ENCODE measurements around the gene LIMS1. TPM values are rescaled to one million over a fixed set of nuclear protein-coding genes. Genes with fewer than 3 reads are reported as not detected.
A peak's percentile ranks its signal among the peaks of the same experiment; 100 is the strongest.

Gene LIMS1
- total RNA-seq, 4 donors from 2014 or later: 147 to 308 (median 224) TPM

GRCh38 chr2:108615480-108616090 is 81.3 kb downstream of the LIMS1 start:
- intact Hi-C loops (cut with DNase I; ENCODE audit: low total_unique reads) (no loop called here), in situ Hi-C loops (cut with MboI; ENCODE audit: low sequenced_read_pairs in 4 of 4) (no loop called here)
- ATAC-seq (no peak), DNase-seq (no peak)
- TF ChIP-seq, protein P1, sequence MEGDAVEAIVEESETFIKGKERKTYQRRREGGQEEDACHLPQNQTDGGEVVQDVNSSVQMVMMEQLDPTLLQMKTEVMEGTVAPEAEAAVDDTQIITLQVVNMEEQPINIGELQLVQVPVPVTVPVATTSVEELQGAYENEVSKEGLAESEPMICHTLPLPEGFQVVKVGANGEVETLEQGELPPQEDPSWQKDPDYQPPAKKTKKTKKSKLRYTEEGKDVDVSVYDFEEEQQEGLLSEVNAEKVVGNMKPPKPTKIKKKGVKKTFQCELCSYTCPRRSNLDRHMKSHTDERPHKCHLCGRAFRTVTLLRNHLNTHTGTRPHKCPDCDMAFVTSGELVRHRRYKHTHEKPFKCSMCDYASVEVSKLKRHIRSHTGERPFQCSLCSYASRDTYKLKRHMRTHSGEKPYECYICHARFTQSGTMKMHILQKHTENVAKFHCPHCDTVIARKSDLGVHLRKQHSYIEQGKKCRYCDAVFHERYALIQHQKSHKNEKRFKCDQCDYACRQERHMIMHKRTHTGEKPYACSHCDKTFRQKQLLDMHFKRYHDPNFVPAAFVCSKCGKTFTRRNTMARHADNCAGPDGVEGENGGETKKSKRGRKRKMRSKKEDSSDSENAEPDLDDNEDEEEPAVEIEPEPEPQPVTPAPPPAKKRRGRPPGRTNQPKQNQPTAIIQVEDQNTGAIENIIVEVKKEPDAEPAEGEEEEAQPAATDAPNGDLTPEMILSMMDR (IDR thresholded peaks at IDR 0.05 in 4 of 5, conservative IDR thresholded peaks at IDR 0.05 in 1 of 5): no peak
- TF ChIP-seq POLR2A (IDR thresholded peaks at IDR 0.05): no peak
- Histone ChIP-seq H3K27ac (no peak overlapping the region), H3K9me3 (no peaks in the 10 kb centered on the region), H3K4me1 (peaks cover 14 to 32% of the 10 kb centered on the region in 2 donors), H3K4me3 (no peak overlapping the region), H3K36me3 (no peaks in the 10 kb centered on the region), H3K27me3 (no peaks in the 10 kb centered on the region)

DNA sequence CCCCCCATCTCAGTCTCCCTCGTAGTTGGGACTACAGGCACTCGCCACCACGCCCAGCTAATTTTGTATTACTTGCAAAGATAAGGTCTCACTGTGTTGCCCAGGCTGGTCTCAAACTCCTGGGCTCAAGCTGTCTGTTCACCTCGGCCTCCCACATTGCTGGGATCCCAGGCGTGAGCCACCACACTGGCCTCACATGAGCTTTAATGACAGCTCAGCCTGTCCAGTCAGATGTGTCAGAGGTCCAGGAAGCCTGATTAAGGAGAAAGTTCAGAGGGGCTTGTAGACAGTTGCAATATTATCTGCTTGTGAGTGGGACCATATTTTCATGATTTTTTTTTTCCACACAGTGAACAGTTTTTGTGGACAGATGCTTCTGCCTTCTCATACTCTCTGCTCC is 82.0 kb downstream of the LIMS1 start:
- no peak for ATAC-seq
- in situ Hi-C loops (cut with MboI; ENCODE audit: low sequenced_read_pairs in 4 of 4): no loop called here
- no peak for TF ChIP-seq POLR2A (IDR thresholded peaks at IDR 0.05)
- TF ChIP-seq, protein P1 (IDR thresholded peaks at IDR 0.05 in 4 of 5, conservative IDR thresholded peaks at IDR 0.05 in 1 of 5): no peak
- no peak overlapping the region for H3K4me3 ChIP-seq
- no peaks in the 10 kb centered on the region for H3K27me3 ChIP-seq
- DNase-seq: no peak
- intact Hi-C loops (cut with DNase I; ENCODE audit: low total_unique reads): no loop called here
- peaks cover 21 to 39% of the 10 kb centered on the region in 2 donors for H3K4me1 ChIP-seq
- H3K9me3 ChIP-seq: no peaks in the 10 kb centered on the region
- no peak overlapping the region for H3K27ac ChIP-seq
- H3K36me3 ChIP-seq: no peaks in the 10 kb centered on the region

- in situ Hi-C loops (cut with MboI; ENCODE audit: low sequenced_read_pairs in 4 of 4): no loop called here
- no peak for ATAC-seq
Measured at GRCh38 chr2:108616751-108617161, 82.5 kb downstream of the LIMS1 start.

DNA sequence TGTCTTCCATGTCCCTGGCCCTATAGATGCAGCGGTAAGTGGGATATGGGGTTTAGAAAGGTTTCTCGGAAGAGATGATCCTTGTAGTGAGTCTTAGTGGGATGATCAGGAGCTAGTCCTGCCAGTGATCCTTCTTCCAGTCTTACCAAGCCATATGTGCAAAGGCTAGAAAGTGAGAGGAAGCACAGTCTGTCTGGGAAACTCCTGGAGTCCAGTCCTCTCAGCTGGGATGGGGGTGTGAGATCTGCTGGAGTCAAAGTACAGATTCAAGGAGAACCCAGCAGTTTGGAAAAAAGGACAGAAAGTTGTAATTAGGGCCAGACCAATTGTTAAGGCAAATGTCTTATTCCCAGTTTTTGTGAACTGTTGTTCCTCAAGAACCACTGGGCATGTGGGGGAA is 83.3 kb downstream of the LIMS1 start:
- Histone ChIP-seq H3K27ac (no peak overlapping the region), H3K4me3 (no peak overlapping the region), H3K36me3 (no peaks in the 10 kb centered on the region), H3K4me1 (peaks cover 28 to 44% of the 10 kb centered on the region in 2 donors), H3K9me3 (no peaks in the 10 kb centered on the region), H3K27me3 (no peaks in the 10 kb centered on the region)
- TF ChIP-seq, protein P1 (IDR thresholded peaks at IDR 0.05 in 4 of 5, conservative IDR thresholded peaks at IDR 0.05 in 1 of 5): no peak
- TF ChIP-seq POLR2A (IDR thresholded peaks at IDR 0.05): no peak
- intact Hi-C loops (cut with DNase I; ENCODE audit: low total_unique reads) (no loop called here), in situ Hi-C loops (cut with MboI; ENCODE audit: low sequenced_read_pairs in 4 of 4) (no loop called here)
- DNase-seq (no peak), ATAC-seq (no peak)

More at GRCh38 chr2:108616751-108617161, 82.5 kb downstream of the LIMS1 start:
- intact Hi-C loops (cut with DNase I; ENCODE audit: low total_unique reads): no loop called here
- Histone ChIP-seq H3K27me3 (no peaks in the 10 kb centered on the region), H3K9me3 (no peaks in the 10 kb centered on the region), H3K36me3 (no peaks in the 10 kb centered on the region), H3K4me1 (peaks cover 26 to 44% of the 10 kb centered on the region in 2 donors), H3K4me3 (no peak overlapping the region), H3K27ac (peak overlapping the region in 1 of 4 donors; percentile 13)
- no peak for DNase-seq
- no peak for TF ChIP-seq POLR2A (IDR thresholded peaks at IDR 0.05)
- TF ChIP-seq, protein P1 (IDR thresholded peaks at IDR 0.05 in 4 of 5, conservative IDR thresholded peaks at IDR 0.05 in 1 of 5): no peak

Data from gastrocnemius medialis (tissue), 4 donors.